Measurements from ENCODE around the gene TM6SF1.
"Not testable (repeated sequence)": the region's sequence is repeated elsewhere in the genome, so short reads cannot be mapped to it uniquely, and the experiment has no call there.

TM6SF1 gene

GRCh38 chr15:83106994-83107840, at the start of gene TM6SF1:
Gene TM6SF1 (plus strand): TSS chr15:83107645. CDS start chr15:83107681, 36 bp downstream.
- DNase-seq: peak; percentile 4 to 28

DNA sequence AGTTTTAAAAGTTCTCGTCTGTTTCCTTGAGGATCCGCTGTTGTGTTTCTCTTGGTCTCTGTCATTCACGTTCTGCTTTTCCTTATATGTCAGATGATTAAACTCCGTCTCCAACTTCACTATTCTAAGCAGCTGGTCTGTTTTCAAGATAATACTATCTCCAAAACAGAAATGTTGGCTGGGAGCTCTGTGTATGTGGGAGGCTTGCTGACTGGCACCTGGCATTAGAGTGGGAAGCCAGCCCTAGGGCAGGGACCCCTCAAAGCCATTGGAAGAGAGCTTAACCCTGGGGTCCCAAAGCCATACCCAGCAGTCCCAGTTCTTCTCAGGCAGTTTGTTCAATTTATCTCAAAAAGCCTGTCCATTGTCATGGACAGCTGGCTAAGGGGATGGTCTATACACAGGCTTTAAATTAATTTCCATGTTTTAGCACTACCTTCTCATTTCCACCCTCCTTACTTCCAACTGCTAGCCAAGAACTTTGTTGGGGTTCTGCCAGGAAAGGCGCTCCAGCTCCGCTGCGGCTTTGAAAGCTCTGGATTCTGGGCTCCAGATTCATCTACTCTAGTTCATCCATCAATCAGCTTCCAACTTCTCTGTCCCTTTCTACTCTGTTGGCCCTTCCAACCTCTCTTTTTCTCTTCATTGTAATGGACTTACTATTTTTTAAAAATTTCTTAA, 49.6 kb upstream of the TM6SF1 start:
- DNase-seq: no peak

DNA sequence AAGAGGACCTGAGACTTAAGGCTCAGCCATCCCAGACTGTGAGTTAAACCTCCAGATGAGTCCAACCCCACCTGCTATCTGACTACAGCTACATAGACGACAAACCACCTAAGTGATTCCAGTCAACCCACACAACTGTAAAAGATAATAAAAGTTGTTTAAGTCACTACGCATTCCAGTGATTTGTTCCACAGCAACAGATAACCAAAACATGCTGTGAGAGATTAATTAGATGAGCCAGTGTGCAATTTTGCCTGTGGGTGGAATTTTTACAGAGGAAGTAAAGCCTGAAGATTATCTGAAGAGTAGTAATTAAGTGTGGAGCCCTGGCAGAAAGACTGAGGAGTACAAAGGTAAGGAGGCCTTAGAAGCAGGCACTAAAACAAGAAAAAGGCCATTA, 45.8 kb upstream of the TM6SF1 start:
- DNase-seq: no peak

- DNase-seq: no peak
These were observed 44.7 kb upstream of the TM6SF1 start for GRCh38 chr15:83062768-83063180.

DNA sequence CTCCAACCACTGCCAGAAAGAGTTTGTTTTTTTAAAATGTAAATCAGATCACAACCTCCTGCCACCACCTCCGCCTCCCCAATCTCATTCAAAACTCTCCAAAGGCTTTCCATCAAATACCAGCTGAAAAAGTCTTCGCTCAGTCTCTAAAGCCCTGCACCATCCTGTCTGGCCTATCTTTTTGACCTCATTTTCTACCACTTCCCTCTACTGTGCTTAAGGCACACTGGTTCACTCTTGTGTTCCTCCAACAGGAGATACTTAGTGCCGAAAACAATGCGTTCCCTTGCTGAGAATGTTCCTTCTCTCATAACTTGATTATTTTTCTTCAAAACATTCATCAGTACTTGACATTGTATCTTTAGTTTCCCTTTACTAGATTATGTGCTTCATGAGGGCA, 43.9 kb upstream of the TM6SF1 start:
- DNase-seq: no peak

GRCh38 chr15:83064859-83065258, 42.6 kb upstream of the TM6SF1 start:
- peak in 1 of 2 experiments; percentile 54 for DNase-seq

- no peak for DNase-seq
These were observed 42.0 kb upstream of the TM6SF1 start for GRCh38 chr15:83065431-83065830.

GRCh38 chr15:83066034-83066733, 41.3 kb upstream of the TM6SF1 start:
- peak in 1 of 2 experiments; percentile 17 for DNase-seq

DNA sequence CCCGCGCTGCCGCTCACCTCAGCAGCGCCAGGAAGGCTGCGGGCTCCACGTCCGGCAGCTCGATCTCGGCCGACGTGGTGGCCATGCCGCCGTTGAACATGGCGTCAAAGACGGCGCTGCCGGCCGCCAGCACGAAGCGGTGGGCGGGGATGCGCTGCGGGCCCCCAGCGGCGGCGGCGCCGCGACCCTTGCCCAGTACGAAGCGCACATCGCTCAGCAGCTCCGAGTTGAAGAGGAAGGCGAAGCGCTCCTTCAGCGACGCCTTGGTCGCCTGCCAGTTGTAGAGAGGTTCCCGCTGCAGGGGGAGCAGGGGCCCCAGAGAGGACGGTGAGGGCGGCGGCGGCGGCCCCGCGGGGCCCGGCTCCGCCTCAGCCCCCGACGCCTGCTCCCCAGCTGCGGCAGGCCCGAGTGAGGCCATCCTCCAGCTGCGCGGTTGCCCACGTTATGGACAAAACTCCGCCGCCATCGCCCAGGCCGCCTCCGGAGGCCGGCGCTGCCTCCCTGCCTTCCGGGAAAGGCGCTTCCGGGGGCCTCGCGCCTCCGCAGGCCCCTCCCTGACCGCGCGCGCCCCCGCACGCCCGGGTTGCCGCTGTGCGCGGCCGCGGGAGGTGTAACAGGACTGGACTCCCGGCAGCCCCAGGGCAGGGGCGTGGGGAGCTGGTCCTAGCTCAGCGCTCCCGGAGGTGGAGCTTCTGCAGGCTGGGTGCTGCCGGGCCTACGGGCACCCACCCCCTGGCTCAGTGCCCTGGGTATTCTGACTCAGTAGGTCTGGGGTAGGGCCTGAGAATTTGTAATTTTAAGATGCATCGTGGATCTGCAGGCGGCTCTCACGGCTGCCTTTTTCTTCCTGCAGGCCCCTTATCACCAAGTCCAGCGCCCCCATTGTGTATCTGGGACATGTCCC, 40.5 kb upstream of the TM6SF1 start, which contains the start of gene BTBD1:
Gene BTBD1, minus strand, starts transcription at position 519 of the 904 bp plus-strand sequence. Its CDS starts 101 bp downstream, at position 418.
- peak; percentile 90 to 95 for DNase-seq

GRCh38 chr15:83067638-83067962, 39.8 kb upstream of the TM6SF1 start:
- DNase-seq: no peak

- no peak for DNase-seq
These were observed 39.4 kb upstream of the TM6SF1 start for GRCh38 chr15:83068054-83068453.

GRCh38 chr15:83069211-83069642, 38.2 kb upstream of the TM6SF1 start:
- not testable (repeated sequence) for DNase-seq

GRCh38 chr15:83077491-83078230, 29.8 kb upstream of the TM6SF1 start:
- DNase-seq: no peak

GRCh38 chr15:83078712-83079111, 28.7 kb upstream of the TM6SF1 start:
- no peak for DNase-seq

DNA sequence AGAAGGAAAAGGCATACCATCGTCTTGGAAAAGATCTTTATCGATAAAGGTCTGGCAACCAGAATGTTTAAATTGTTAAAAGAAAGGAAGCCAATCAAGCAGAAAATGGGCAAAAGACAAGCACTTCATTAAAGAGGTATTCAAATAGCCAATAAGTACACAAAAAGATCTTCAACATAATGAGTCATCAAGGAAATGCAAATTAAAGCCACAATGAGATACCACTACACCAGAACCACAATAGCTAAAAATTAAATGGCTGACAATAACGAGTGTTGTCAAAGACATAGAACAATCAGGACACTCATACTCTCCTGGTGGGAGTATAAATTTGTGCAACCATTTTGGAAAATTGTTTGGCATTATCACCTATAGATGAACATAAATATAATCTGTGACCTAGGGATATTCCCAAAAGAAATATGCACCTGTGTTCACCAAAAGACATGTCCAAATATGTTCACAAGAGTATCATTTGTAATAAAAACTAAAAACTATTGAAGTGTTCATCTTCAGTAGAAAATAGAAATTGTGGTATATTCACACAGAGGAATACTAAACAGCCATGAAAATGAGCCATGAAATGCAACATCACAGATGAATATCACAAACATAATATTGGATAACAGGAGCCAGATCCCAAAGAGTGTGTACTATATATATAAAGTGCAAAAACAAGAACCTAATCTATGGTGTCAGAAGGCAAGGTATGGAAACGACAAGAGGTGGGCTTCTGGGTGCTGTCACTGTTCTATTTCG, 26.0 kb upstream of the TM6SF1 start:
- no peak for DNase-seq

DNA sequence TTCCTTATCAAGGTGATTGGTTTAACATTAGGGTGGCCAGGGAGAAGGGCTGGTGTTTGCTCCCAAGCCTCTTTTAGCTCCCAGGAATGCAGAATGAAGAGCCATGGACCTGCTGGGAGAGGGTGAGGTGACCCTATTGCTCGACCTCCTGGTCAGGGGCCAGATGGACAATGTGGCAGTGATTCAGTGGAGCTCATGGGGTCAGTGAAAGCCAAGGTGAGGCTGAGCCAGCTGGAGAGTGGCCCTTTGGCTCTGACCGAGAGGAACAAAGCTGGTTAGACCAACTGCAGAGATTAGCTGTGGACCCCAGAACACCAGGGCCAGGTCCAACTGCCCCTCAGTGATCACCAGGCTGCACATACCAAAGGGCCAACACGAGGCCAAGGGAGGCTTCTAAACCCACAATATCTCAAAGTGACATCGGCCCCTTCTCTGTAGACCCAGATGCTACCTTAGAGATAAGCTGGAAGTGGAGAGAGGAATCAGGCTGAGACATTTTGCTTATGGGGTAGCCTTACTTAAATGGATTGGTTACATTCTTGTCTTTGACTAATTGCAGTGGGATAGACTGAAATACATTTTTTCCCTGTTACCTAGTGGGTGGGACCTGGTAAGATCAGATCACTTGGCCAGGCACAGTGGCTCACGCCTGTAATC, 24.6 kb upstream of the TM6SF1 start:
- no peak for DNase-seq

- not testable (repeated sequence) for DNase-seq
These were observed 22.0 kb upstream of the TM6SF1 start for GRCh38 chr15:83085461-83085860.

DNA sequence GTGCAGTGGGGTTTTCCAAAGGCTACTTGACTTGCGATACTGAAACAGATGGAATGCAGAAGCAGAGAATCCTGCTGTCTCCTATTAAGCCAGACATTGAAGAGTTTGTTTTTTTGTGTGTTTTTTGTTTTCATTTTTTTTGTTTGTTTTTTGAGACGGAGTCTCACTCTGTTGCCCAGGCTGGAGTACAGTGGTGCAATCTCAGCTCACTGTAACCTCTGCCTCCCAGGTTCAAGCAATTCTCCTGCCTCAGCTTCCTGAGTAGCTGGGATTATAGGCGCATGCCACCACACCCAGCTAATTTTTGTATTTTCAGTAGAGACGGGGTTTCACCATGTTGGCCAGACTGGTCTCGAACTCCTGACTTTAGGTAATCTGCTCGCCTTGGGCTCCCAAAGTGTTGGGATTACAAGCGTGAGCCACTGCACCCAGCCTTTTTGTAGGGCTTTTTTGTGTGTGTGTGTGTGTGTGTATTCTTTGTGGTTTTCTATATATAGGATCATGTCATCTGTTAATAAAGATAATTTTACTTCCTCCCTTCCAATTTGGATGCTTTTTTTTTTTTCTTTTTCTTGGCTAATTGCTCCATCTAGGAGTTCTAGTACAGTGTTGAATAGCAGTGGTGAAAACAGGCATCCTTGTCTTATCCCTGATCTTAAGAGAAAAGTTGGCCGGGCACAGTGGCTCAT, 21.4 kb upstream of the TM6SF1 start:
- not testable (repeated sequence) for DNase-seq

DNA sequence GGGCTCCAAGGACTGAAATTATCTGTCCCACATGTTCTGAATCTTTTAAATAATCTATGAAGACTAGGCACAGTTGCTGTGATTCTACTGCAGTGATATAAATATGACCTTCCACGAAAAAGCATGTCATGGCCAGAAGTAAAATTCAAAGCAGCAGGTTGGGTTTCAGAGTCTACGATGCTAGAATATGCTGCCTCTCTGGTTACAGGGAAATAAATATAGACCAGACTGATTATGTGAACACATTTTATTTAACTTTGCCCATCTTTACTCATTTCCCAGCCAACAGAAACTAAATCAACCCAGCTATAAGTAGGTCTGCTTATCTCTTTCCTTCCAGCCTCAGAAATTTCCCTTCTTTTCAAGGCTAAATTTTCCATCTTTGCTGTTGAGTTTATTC, 19.9 kb upstream of the TM6SF1 start:
- DNase-seq: no peak

DNA sequence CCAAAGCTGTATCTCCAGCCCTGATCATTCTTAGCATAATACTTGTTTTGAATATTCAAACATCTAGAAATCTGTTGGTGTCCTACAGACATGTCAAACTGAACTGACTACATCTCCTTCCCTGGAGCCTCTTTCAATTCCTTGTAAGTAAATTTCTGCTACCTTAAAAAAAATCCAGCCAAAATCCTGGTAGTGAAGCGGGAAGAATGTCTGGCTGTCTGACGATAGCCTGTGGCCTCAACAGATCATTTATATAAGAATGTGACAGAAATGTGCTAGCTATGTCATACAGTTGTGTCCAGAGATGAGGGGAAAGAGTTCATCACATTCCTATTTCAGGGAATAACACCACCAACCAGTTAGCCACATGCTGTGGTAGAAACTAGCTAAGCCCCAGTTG, 18.6 kb upstream of the TM6SF1 start:
- DNase-seq: no peak
